Measurements from ENCODE around the gene LINGO1. TPM values are rescaled to one million over a fixed set of nuclear protein-coding genes. Genes with fewer than 3 reads are reported as not detected.

Gene LINGO1
- total and polyA plus RNA-seq, 2 donors (not counting 3 experiments of a cell fraction or from before 2014, with no cell fraction given): 0.15 to 0.33 TPM

- POLR2A ChIA-PET: no interaction called here
- CTCF ChIA-PET: interaction anchor here (4.1 kb wide), 1 partner anchor 9 kb away, joined by 29 read pairs; the partner anchor contains the start of gene LINGO1
- Histone ChIP-seq H3K9ac (replicated peaks; ENCODE audit: extremely low read depth, insufficient read depth, low read length) (no peak overlapping the region), H3K9me1 (replicated peaks; ENCODE audit: control insufficient read depth, extremely low read depth, insufficient read depth, low read length) (no peaks in the 10 kb centered on the region), H3K9me3 (replicated peaks; ENCODE audit: control insufficient read depth, insufficient read depth, low read length) (no peaks in the 10 kb centered on the region), H3K27ac (ENCODE audit: insufficient read depth, low read depth, low read length) (no peak overlapping the region), H3K4me2 (ENCODE audit: insufficient read depth, low read length) (no peak overlapping the region), H3K36me3 (ENCODE audit: control insufficient read depth in 2 of 2, extremely low read depth in 1 of 2, insufficient read depth in 2 of 2, low read length in 2 of 2) (no peaks in the 10 kb centered on the region), H3K4me3 (replicated peaks in 1 of 3; ENCODE audit: insufficient read depth in 1 of 3, low read depth in 1 of 3, low read length in 3 of 3) (no peak overlapping the region), H4K20me1 (replicated peaks; ENCODE audit: control insufficient read depth, extremely low read depth, insufficient read depth, low read length) (no peaks in the 10 kb centered on the region), H2AFZ (ENCODE audit: low read depth, low read length) (no peak overlapping the region), H3K27me3 (ENCODE audit: control insufficient read depth in 2 of 2, insufficient read depth in 2 of 2, low read length in 2 of 2) (peaks cover 11 to 14% of the 10 kb centered on the region in 2 experiments), H3K79me2 (ENCODE audit: control insufficient read depth, insufficient read depth, low read length) (no peaks in the 10 kb centered on the region), H3K4me1 (ENCODE audit: control insufficient read depth, extremely low read depth, insufficient read depth, low read length) (no peaks in the 10 kb centered on the region)
- DNase-seq (ENCODE audit: low read depth, low spot score) (no peak), FAIRE-seq (no peak)
- no TSS peak for BruUV-seq (replicated peaks)
- dilution Hi-C loops (cut with MboI; ENCODE audit: extremely low pct_ligation_motif_present, low sequenced_read_pairs) (no loop called here), intact Hi-C loops (cut with micrococcal nuclease) (no loop called here)
- TF ChIP-seq GATA2 (IDR thresholded peaks at IDR 0.05; ENCODE audit: insufficient read depth, insufficient read length, low read depth, low read length): no peak
- TF ChIP-seq, protein P1, sequence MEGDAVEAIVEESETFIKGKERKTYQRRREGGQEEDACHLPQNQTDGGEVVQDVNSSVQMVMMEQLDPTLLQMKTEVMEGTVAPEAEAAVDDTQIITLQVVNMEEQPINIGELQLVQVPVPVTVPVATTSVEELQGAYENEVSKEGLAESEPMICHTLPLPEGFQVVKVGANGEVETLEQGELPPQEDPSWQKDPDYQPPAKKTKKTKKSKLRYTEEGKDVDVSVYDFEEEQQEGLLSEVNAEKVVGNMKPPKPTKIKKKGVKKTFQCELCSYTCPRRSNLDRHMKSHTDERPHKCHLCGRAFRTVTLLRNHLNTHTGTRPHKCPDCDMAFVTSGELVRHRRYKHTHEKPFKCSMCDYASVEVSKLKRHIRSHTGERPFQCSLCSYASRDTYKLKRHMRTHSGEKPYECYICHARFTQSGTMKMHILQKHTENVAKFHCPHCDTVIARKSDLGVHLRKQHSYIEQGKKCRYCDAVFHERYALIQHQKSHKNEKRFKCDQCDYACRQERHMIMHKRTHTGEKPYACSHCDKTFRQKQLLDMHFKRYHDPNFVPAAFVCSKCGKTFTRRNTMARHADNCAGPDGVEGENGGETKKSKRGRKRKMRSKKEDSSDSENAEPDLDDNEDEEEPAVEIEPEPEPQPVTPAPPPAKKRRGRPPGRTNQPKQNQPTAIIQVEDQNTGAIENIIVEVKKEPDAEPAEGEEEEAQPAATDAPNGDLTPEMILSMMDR (IDR thresholded peaks at IDR 0.05; ENCODE audit: extremely low read depth in 1 of 2, insufficient read depth in 1 of 2, low read depth in 1 of 2, low read length in 2 of 2): no peak
- TF ChIP-seq MAX (IDR thresholded peaks at IDR 0.05; ENCODE audit: insufficient read depth, insufficient read length): no peak
- no peak for TF ChIP-seq POLR2A (IDR thresholded peaks at IDR 0.05; ENCODE audit: low read depth, low read length)
- no peak for TF ChIP-seq POLR2AphosphoS5 (IDR thresholded peaks at IDR 0.05; ENCODE audit: insufficient read depth, low read depth, low read length)
- TF ChIP-seq EZH2 (IDR thresholded peaks at IDR 0.05; ENCODE audit: borderline replicate concordance, low read depth, low read length, severe bottlenecking): no peak
- TF ChIP-seq JUN (IDR thresholded peaks at IDR 0.05; ENCODE audit: borderline replicate concordance, insufficient read depth, insufficient read length, low read depth): no peak
- TF ChIP-seq FOS (IDR thresholded peaks at IDR 0.05; ENCODE audit: borderline replicate concordance, insufficient read depth, low read length): no peak
- no peak for TF ChIP-seq MYC (IDR thresholded peaks at IDR 0.05; ENCODE audit: low read depth, low read length)
Measured at GRCh38 chr15:77624868-77625267, 7.8 kb downstream of the LINGO1 start.

Measured in endothelial cell of umbilical vein (primary cell).